DOHH2 (cell line): ENCODE data around the gene CLCN3.
A peak's percentile ranks its signal among the peaks of the same experiment; 100 is the strongest.

ENCODE experiments used
- H3F3A ChIP-seq: fragments of 200-600 bp; sonication (generic), shearing (Covaris generic); 2 replicates; pipeline ENCODE4 v1.6.0; 2016; ENCODE audit warnings: antibody characterized with exemption, mild to moderate bottlenecking; ENCODE audit not compliant: control insufficient read depth, insufficient read depth
- H3K27ac ChIP-seq: fragments of 200-600 bp; sonication (generic); 2 replicates; pipeline ENCODE4 v1.5.1; 2014; ENCODE audit warnings: low read depth, mild to moderate bottlenecking, low read length, moderate library complexity
- H3K27me3 ChIP-seq: fragments of 200-600 bp; sonication (generic); 2 replicates; pipeline ENCODE4 v1.6.1; 2014; ENCODE audit warnings: mild to moderate bottlenecking, low read length, mixed read lengths; ENCODE audit not compliant: control insufficient read depth
- H3K36me3 ChIP-seq: fragments of 200-600 bp; sonication (generic); 2 replicates; pipeline ENCODE4 v1.6.1; 2014; ENCODE audit warnings: mild to moderate bottlenecking, low read length, moderate library complexity, mixed read lengths; ENCODE audit not compliant: control insufficient read depth
- H3K4me1 ChIP-seq: fragments of 200-600 bp; sonication (generic); 2 replicates; pipeline ENCODE4 v1.6.1; 2014; ENCODE audit warnings: mild to moderate bottlenecking, low read length, mixed read lengths; ENCODE audit not compliant: control insufficient read depth
- H3K4me2 ChIP-seq: fragments of 200-600 bp; sonication (generic); 2 replicates; pipeline ENCODE4 v1.6.0; 2014; ENCODE audit warnings: mild to moderate bottlenecking, low read length, moderate library complexity
- H3K4me3 ChIP-seq: fragments of 200-600 bp; sonication (generic); 2 replicates; pipeline ENCODE4 v1.5.1; 2014; ENCODE audit warnings: mild to moderate bottlenecking, low read length, mixed read lengths
- H3K79me2 ChIP-seq: fragments of 200-600 bp; sonication (generic); 2 replicates; pipeline ENCODE4 v1.6.1; 2014; ENCODE audit warnings: mild to moderate bottlenecking, low read length, mixed read lengths; ENCODE audit not compliant: control insufficient read depth
- H3K9me2 ChIP-seq: fragments of 200-600 bp; sonication (generic); replicated peaks from 2 replicates; pipeline ENCODE4 v1.6.1; 2014; ENCODE audit warnings: mild to moderate bottlenecking, low read length, mixed read lengths; ENCODE audit not compliant: control insufficient read depth
- H3K9me3 ChIP-seq: fragments of 200-600 bp; sonication (generic); 2 replicates; pipeline ENCODE4 v1.6.1; 2014; ENCODE audit warnings: antibody characterized with exemption, low read length, mixed read lengths; ENCODE audit not compliant: control insufficient read depth, insufficient read depth
- H4K20me1 ChIP-seq: fragments of 200-600 bp; sonication (generic); 2 replicates; pipeline ENCODE4 v1.6.0; 2014; ENCODE audit warnings: low read depth, mild to moderate bottlenecking, antibody characterized with exemption, low read length, moderate library complexity; ENCODE audit not compliant: control insufficient read depth, insufficient read depth
- EZH2phosphoT487 ChIP-seq: fragments of 200-600 bp; sonication (generic); IDR thresholded peaks from 2 replicates; pipeline ENCODE4 v1.6.1; 2017; ENCODE audit warnings: borderline replicate concordance, mild to moderate bottlenecking, antibody characterized with exemption, low read length, moderate library complexity, mixed read lengths
- TF ChIP-seq, protein P1 (sequence below): fragments of 200-600 bp; sonication (generic); IDR thresholded peaks from one replicate; pipeline ENCODE4 v1.5.1; 2014; ENCODE audit warnings: antibody characterized with exemption, mild to moderate bottlenecking, low read depth, low read length; ENCODE audit not compliant: poor library complexity, severe bottlenecking

CLCN3 gene

DNA sequence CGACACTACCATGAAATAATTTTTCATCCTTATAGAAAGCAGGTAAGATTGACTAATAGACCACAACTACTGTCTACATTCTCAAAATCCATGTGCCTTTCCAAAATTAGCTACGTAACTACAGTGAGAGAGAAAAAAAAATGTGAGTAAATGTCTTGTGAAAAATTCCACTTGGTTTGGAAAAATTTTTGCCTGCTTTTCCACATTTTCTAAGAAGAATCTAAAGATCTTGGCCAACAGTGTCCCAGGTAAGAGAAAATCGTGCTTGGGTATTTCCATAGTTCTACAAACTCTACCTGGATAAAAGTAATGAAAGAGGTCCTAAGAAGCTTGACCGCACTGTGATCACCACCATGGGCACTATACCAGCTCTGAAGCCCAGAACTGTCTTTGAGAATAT is 1.4 kb upstream of the CLCN3 start:
- Histone ChIP-seq H3K79me2 (peaks cover 40% of the 10 kb centered on the region), H3K27ac (peak overlapping the region; percentile 90)

DNA sequence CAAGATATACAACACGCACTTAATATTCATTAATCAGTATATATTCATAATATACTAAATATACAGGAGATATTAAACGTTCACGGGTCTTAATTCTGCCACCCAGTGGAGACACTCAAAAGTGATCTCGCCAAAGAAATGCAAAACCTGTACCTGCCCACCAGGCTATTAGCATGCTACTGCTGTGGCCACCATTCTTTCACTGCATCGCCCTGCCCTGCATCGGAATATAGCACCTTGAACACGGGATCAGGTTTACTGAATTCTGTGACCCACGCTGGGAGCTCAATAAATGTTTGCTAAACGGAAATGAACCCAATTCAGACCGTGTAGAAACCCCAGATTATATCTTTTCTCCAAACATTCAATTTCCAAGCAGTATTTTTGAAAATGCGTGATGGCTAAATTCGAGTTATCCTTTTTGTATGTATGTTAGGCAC is 840 bp upstream of the CLCN3 start:
- Histone ChIP-seq H3K4me2 (peak overlapping the region; percentile 74), H3K36me3 (peaks cover 7% of the 10 kb centered on the region; the same call in 1 of the 2 replicates), H3K9me3 (no peaks in the 10 kb centered on the region), H3K27me3 (no peaks in the 10 kb centered on the region), H3K9me2 (no peaks in the 10 kb centered on the region), H3K4me3 (peak overlapping the region; percentile 85), H3F3A (peaks cover 11% of the 10 kb centered on the region), H4K20me1 (no peaks in the 10 kb centered on the region; the same call in 1 of the 2 replicates), H3K27ac (peak overlapping the region; percentile 90), H3K4me1 (peaks cover 34% of the 10 kb centered on the region), H3K79me2 (peaks cover 46% of the 10 kb centered on the region)
- TF ChIP-seq, protein P1, sequence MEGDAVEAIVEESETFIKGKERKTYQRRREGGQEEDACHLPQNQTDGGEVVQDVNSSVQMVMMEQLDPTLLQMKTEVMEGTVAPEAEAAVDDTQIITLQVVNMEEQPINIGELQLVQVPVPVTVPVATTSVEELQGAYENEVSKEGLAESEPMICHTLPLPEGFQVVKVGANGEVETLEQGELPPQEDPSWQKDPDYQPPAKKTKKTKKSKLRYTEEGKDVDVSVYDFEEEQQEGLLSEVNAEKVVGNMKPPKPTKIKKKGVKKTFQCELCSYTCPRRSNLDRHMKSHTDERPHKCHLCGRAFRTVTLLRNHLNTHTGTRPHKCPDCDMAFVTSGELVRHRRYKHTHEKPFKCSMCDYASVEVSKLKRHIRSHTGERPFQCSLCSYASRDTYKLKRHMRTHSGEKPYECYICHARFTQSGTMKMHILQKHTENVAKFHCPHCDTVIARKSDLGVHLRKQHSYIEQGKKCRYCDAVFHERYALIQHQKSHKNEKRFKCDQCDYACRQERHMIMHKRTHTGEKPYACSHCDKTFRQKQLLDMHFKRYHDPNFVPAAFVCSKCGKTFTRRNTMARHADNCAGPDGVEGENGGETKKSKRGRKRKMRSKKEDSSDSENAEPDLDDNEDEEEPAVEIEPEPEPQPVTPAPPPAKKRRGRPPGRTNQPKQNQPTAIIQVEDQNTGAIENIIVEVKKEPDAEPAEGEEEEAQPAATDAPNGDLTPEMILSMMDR: peak; percentile 25
- TF ChIP-seq EZH2phosphoT487: no peak

More for the DNA sequence above, 1.4 kb upstream of the CLCN3 start:
- H3K4me1 ChIP-seq: peaks cover 34% of the 10 kb centered on the region
- no peaks in the 10 kb centered on the region for H3K9me3 ChIP-seq
- no peaks in the 10 kb centered on the region for H3K27me3 ChIP-seq
- TF ChIP-seq, protein P1: no peak
- H4K20me1 ChIP-seq: no peaks in the 10 kb centered on the region; the same call in 1 of the 2 replicates
- peaks cover 11% of the 10 kb centered on the region for H3F3A ChIP-seq
- H3K4me3 ChIP-seq: peak overlapping the region; percentile 85
- peaks cover 6% of the 10 kb centered on the region; the same call in 1 of the 2 replicates for H3K36me3 ChIP-seq
- peak overlapping the region; percentile 74 for H3K4me2 ChIP-seq
- H3K9me2 ChIP-seq: no peaks in the 10 kb centered on the region

DNA sequence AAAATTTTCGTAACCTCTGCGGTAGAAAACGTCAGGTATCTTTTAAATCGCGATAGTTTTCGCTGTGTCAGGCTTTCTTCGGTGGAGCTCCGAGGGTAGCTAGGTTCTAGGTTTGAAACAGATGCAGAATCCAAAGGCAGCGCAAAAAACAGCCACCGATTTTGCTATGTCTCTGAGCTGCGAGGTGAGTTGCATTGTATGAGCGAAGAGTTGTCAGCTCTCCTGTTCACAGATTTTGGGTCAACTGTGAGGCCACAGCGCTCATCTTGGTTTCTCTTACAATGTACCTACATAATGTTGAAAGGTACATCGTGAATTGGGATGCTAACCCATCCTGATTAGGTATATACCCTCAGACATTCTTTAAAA is 486 bp downstream of the CLCN3 start:
- Histone ChIP-seq H3K4me1 (peaks cover 32% of the 10 kb centered on the region), H3K27me3 (no peaks in the 10 kb centered on the region), H3K4me2 (peak overlapping the region; percentile 74), H3K27ac (peak overlapping the region; percentile 90), H3K4me3 (peak overlapping the region; percentile 85), H3K9me2 (no peaks in the 10 kb centered on the region), H3K79me2 (peaks cover 59% of the 10 kb centered on the region), H3F3A (peaks cover 11% of the 10 kb centered on the region), H3K9me3 (no peaks in the 10 kb centered on the region), H4K20me1 (no peaks in the 10 kb centered on the region; the same call in 1 of the 2 replicates), H3K36me3 (peaks cover 16% of the 10 kb centered on the region)
- TF ChIP-seq, protein P1: no peak
- TF ChIP-seq EZH2phosphoT487: no peak
